Sigmoid colon (tissue), 7 donors: ENCODE measurements around the gene PGF. TPM values are rescaled to one million over a fixed set of nuclear protein-coding genes. Genes with fewer than 3 reads are reported as not detected.

Experiments
- DNase-seq: peaks from one replicate; pipeline ENCODE4 v3.0.0-alpha.2; 2019
- H3K27ac ChIP-seq, 4 donors: fragments of 200-600 bp; sonication (generic); one replicate each; pipeline ENCODE4 v1.5.1; 2016 to 2019; ENCODE audit warnings: mild to moderate bottlenecking in 1 of 4
- H3K27me3 ChIP-seq, 3 donors: fragments of 200-600 bp; sonication (generic); one replicate each; pipeline ENCODE4 v1.5.1; 2019; ENCODE audit warnings: mild to moderate bottlenecking in 1 of 3
- H3K36me3 ChIP-seq, 4 donors: fragments of 200-600 bp; sonication (generic); one replicate each; pipeline ENCODE4 v1.5.1; 2016 to 2019
- H3K4me1 ChIP-seq, 4 donors: fragments of 200-600 bp; sonication (generic); one replicate each; pipeline ENCODE4 v1.5.1; 2017 to 2019
- H3K4me3 ChIP-seq, 4 donors: fragments of 200-600 bp; sonication (generic); one replicate each; pipeline ENCODE4 v1.5.1; 2017 to 2019; ENCODE audit warnings: mild to moderate bottlenecking in 2 of 4, moderate library complexity in 1 of 4
- H3K9me3 ChIP-seq, 4 donors: fragments of 200-600 bp in 3 of 4; sonication (generic) in 3 of 4; one replicate each; pipeline versions ENCODE4 v1.5.1 to v1.6.1; 2013 to 2019
- EP300 ChIP-seq, 4 donors: sonication (generic); formaldehyde crosslinking; IDR thresholded peaks; one replicate each; pipeline ENCODE4 v1.6.1; 2017; ENCODE audit warnings: antibody characterized with exemption in 4 of 4
- POLR2A ChIP-seq, 2 donors: fragments of 450-650 bp; IDR thresholded peaks; one replicate each; pipeline ENCODE4 v1.6.1; 2016; ENCODE audit warnings: antibody characterized with exemption in 2 of 2, mild to moderate bottlenecking in 2 of 2, moderate library complexity in 2 of 2
- POLR2AphosphoS5 ChIP-seq, 4 donors: sonication (generic); formaldehyde crosslinking; IDR thresholded peaks; one replicate each; pipeline ENCODE4 v1.6.1; 2017; ENCODE audit warnings: antibody characterized with exemption in 4 of 4
- WGBS, 2 donors: extraction: QIAGEN DNeasy Blood & Tissue Kit; methylation state at CpG; one replicate each; pipeline ENCODE4 v1.1.7; 2013; 5-methylcytosine and 5-hydroxymethylcytosine counted together
- intact Hi-C: fragments of 100-400 bp; cut with DNase I; formaldehyde crosslinking; loops from one replicate; pipeline ENCODE4 v1.15.1; 2023
- polyA plus RNA-seq, 3 donors: library from polyadenylated mRNA; stranded (reverse); fragments of 200-250 nt; gene quantifications; one replicate each; pipeline ENCODE4 v1.2.3, GENCODE V29; 2013
- total RNA-seq, 4 donors: library from RNA; depleted of rRNA; stranded (reverse); fragments of >200 nt; gene quantifications; one replicate each; pipeline ENCODE4 v1.1.0, GENCODE V29; 2016
- TF ChIP-seq, protein P1 (sequence below), 4 experiments: fragments of 450-650 bp in 3 of 4; fragments of 200-600 bp in 1 of 4; IDR thresholded peaks; one replicate each; pipeline ENCODE4 v1.5.1; 2016 to 2019; ENCODE audit warnings: antibody characterized with exemption in 4 of 4, mild to moderate bottlenecking in 3 of 4, moderate library complexity in 2 of 4
- donor health status: healthy with polysubstance abuse.
- donor health status: Bipolar disorder and iron deficiency.
- donor health status: healthy.

Gene PGF
- total and polyA plus RNA-seq, 7 donors = 1.2 to 15.6 (median 6.3) TPM

DNA sequence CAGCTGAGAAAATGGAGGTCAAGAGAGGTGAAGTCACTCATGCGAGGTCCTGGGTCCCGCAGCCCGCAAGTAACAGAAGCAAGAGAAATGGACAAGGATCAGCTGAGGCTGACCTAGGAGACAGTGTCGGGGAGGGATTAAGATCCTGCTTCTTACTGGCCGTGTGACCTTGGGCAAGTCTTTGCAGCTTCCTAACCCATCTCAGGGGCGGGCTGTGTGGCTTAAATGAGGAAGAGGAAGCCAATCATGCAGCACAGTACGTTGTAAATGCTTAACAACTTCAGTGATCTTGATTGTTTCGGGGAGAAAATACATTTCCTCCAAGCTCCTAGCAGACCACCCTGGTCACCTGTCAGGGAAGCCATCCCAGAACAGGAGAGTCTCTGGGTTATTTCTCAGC is 7.1 kb upstream of the PGF start:
- intact Hi-C loops = no loop called here
- 66 to 71% methylated on average over 8 of the region's 8 CpGs for WGBS, 2 donors
- no peak for DNase-seq
- TF ChIP-seq, protein P1, sequence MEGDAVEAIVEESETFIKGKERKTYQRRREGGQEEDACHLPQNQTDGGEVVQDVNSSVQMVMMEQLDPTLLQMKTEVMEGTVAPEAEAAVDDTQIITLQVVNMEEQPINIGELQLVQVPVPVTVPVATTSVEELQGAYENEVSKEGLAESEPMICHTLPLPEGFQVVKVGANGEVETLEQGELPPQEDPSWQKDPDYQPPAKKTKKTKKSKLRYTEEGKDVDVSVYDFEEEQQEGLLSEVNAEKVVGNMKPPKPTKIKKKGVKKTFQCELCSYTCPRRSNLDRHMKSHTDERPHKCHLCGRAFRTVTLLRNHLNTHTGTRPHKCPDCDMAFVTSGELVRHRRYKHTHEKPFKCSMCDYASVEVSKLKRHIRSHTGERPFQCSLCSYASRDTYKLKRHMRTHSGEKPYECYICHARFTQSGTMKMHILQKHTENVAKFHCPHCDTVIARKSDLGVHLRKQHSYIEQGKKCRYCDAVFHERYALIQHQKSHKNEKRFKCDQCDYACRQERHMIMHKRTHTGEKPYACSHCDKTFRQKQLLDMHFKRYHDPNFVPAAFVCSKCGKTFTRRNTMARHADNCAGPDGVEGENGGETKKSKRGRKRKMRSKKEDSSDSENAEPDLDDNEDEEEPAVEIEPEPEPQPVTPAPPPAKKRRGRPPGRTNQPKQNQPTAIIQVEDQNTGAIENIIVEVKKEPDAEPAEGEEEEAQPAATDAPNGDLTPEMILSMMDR (IDR thresholded peaks at IDR 0.05) = no peak
- TF ChIP-seq POLR2A (IDR thresholded peaks at IDR 0.05) (no peak), POLR2AphosphoS5 (IDR thresholded peaks at IDR 0.05) (no peak), EP300 (IDR thresholded peaks at IDR 0.05) (no peak)
- no peak overlapping the region for H3K4me3 ChIP-seq
- H3K4me1 ChIP-seq = no peaks in the 10 kb centered on the region
- no peak overlapping the region for H3K27ac ChIP-seq
- no peaks in the 10 kb centered on the region for H3K36me3 ChIP-seq
- H3K9me3 ChIP-seq = no peaks in the 10 kb centered on the region
- H3K27me3 ChIP-seq = no peaks in the 10 kb centered on the region

GRCh38 chr14:74962046-74962445 is 6.6 kb upstream of the PGF start:
- Histone ChIP-seq H3K9me3 (no peaks in the 10 kb centered on the region), H3K4me1 (no peaks in the 10 kb centered on the region), H3K4me3 (no peak overlapping the region), H3K27ac (no peak overlapping the region), H3K36me3 (no peaks in the 10 kb centered on the region), H3K27me3 (no peaks in the 10 kb centered on the region)
- intact Hi-C loops = no loop called here
- no peak for DNase-seq
- 60 to 84% methylated on average over 11 of the region's 11 CpGs for WGBS, 2 donors
- no peak for TF ChIP-seq POLR2A (IDR thresholded peaks at IDR 0.05)
- no peak for TF ChIP-seq POLR2AphosphoS5 (IDR thresholded peaks at IDR 0.05)

- no peak overlapping the region for H3K4me3 ChIP-seq
- no peak overlapping the region for H3K27ac ChIP-seq
- TF ChIP-seq POLR2AphosphoS5 (IDR thresholded peaks at IDR 0.05) = no peak
- H3K27me3 ChIP-seq = no peaks in the 10 kb centered on the region
- no peaks in the 10 kb centered on the region for H3K4me1 ChIP-seq
- intact Hi-C loops = no loop called here
- WGBS, 2 donors = 75 to 84% methylated on average over 5 of the region's 5 CpGs
- H3K36me3 ChIP-seq = no peaks in the 10 kb centered on the region
- no peak for DNase-seq
- no peaks in the 10 kb centered on the region for H3K9me3 ChIP-seq
Observed at GRCh38 chr14:74961238-74961911, 6.0 kb upstream of the PGF start.

DNA sequence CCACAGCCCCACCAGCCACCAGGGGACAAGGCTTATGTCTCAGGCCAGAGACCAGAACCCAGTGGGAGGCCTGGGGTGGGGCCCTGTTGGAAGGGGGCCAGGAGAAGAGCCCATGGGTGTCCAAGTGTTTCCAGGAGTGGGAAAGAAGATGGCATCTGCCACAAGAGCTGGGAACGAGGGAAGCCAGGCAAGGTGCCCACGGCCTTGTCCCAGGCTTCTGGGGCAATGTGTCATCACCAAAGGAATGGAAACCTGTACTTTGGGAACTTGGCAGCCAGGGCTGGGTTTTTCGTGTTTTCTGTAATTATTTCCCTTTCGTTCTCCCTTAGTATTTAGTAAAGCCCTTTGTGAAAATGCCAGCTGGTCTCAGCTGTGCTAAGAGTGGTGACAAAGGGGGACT is 5.3 kb upstream of the PGF start:
- H3K4me1 ChIP-seq = peaks cover 0 to 2% (median under 1%) of the 10 kb centered on the region in 4 donors
- H3K4me3 ChIP-seq = no peak overlapping the region
- H3K27ac ChIP-seq = no peak overlapping the region
- no peak for TF ChIP-seq EP300 (IDR thresholded peaks at IDR 0.05)
- TF ChIP-seq, protein P1 (IDR thresholded peaks at IDR 0.05) = no peak
- no peak for TF ChIP-seq POLR2AphosphoS5 (IDR thresholded peaks at IDR 0.05)
- TF ChIP-seq POLR2A (IDR thresholded peaks at IDR 0.05) = no peak
- H3K9me3 ChIP-seq = no peaks in the 10 kb centered on the region
- no peaks in the 10 kb centered on the region for H3K36me3 ChIP-seq
- H3K27me3 ChIP-seq = no peaks in the 10 kb centered on the region
- WGBS, 2 donors = 87 to 89% methylated on average over 4 of the region's 4 CpGs
- intact Hi-C loops = no loop called here
- DNase-seq = no peak

DNA sequence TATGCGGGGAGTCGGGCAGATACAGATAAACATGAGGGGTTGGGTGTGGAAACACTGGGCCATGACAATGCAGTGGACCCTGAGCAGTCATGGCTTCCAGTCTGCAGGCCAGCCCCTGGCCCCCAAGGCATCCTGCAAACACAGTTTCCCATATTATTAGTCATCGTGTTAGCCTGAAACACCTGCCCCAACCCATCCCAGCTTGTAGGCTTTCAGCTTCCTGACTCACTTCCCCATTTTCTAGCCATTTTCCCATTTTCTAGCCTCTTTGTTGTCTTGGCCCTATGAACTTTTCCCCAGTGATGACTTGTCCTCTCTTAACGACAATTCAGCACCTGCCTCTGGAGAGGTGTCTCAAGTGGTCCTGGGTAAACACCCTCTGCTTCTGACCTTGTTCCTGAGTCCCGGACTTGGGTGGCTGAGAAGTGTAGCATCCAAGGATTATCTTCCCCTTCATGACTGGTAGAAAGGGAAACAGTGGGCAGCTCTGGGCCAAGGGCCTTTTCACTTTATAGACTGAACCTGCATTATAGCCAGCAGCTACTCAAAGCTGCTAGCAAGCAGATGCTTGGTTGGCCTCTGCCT is 4.3 kb upstream of the PGF start:
- no peaks in the 10 kb centered on the region for H3K36me3 ChIP-seq
- 88% methylated on average over 5 of the region's 5 CpGs for WGBS, 2 donors
- H3K4me1 ChIP-seq = peaks cover 0 to 12% (median 9%) of the 10 kb centered on the region in 4 donors
- H3K9me3 ChIP-seq = no peaks in the 10 kb centered on the region
- H3K27me3 ChIP-seq = peaks cover 0 to 1% (median 0%) of the 10 kb centered on the region in 3 donors
- no peak overlapping the region for H3K27ac ChIP-seq
- no peak for DNase-seq
- no peak overlapping the region for H3K4me3 ChIP-seq
- TF ChIP-seq EP300 (IDR thresholded peaks at IDR 0.05) = no peak
- no peak for TF ChIP-seq POLR2A (IDR thresholded peaks at IDR 0.05)
- intact Hi-C loops = no loop called here

GRCh38 chr14:74956280-74957072 is 1.1 kb upstream of the PGF start:
- TF ChIP-seq POLR2A (IDR thresholded peaks at IDR 0.05) = no peak
- TF ChIP-seq, protein P1 (IDR thresholded peaks at IDR 0.05) = no peak
- no peak for TF ChIP-seq EP300 (IDR thresholded peaks at IDR 0.05)
- no peak for TF ChIP-seq POLR2AphosphoS5 (IDR thresholded peaks at IDR 0.05)
- intact Hi-C loops = no loop called here
- no peak overlapping the region for H3K4me3 ChIP-seq
- DNase-seq = no peak
- no peaks in the 10 kb centered on the region for H3K9me3 ChIP-seq
- peaks cover 0 to 29% (median 0%) of the 10 kb centered on the region in 3 donors for H3K27me3 ChIP-seq
- H3K27ac ChIP-seq = no peak overlapping the region
- no peaks in the 10 kb centered on the region for H3K36me3 ChIP-seq
- H3K4me1 ChIP-seq = peaks cover 0 to 17% (median 14%) of the 10 kb centered on the region in 4 donors
- WGBS, 2 donors = 90 to 94% methylated on average over 24 of the region's 24 CpGs
